H1 (cell line): ENCODE measurements around the gene LGALS9.

Experiments used
- EP300 ChIP-seq, 2 experiments: IDR thresholded peaks; 1 replicate in 1 of 2; 2 replicates in 1 of 2; pipeline ENCODE4 v1.6.1; 2011 to 2012; ENCODE audit warnings: low read depth in 2 of 2, low read length in 2 of 2, mild to moderate bottlenecking in 2 of 2, borderline replicate concordance in 1 of 2, inconsistent platforms in 1 of 2, moderate library complexity in 1 of 2
- HDAC6 ChIP-seq: IDR thresholded peaks from one replicate; pipeline ENCODE4 v1.7.1; 2012; ENCODE audit warnings: low read depth, mild to moderate bottlenecking, inconsistent platforms, low read length, moderate library complexity
- POLR2A ChIP-seq, 2 experiments: IDR thresholded peaks; 1 replicate in 1 of 2; 2 replicates in 1 of 2; pipeline ENCODE4 v1.6.1; 2011; ENCODE audit warnings: low read depth in 2 of 2, low read length in 2 of 2, mild to moderate bottlenecking in 2 of 2; ENCODE audit errors: control extremely low read depth in 1 of 2
- POLR2AphosphoS5 ChIP-seq: IDR thresholded peaks from 2 replicates; pipeline ENCODE4 v1.6.1; 2011; ENCODE audit warnings: low read depth, low read length
- RFX5 ChIP-seq: IDR thresholded peaks from 2 replicates; pipeline ENCODE4 v1.6.1; 2011; ENCODE audit warnings: low read depth, low read length, improper control_type of control experiment, borderline replicate concordance
- TF ChIP-seq, protein P1 (sequence below), 3 experiments: IDR thresholded peaks; 1 replicate in 2 of 3; 2 replicates in 1 of 3; pipeline versions ENCODE4 v1.5.1 to v1.6.1; 2011; ENCODE audit warnings: low read length in 3 of 3, mild to moderate bottlenecking in 3 of 3, inconsistent platforms in 2 of 3, low read depth in 1 of 3, moderate library complexity in 1 of 3; ENCODE audit not compliant: insufficient read depth in 1 of 3; ENCODE audit errors: control extremely low read depth in 1 of 3
- TF ChIP-seq, protein P2 (sequence below): IDR thresholded peaks from 2 replicates; pipeline ENCODE4 v1.6.1; 2012; ENCODE audit warnings: inconsistent platforms

DNA sequence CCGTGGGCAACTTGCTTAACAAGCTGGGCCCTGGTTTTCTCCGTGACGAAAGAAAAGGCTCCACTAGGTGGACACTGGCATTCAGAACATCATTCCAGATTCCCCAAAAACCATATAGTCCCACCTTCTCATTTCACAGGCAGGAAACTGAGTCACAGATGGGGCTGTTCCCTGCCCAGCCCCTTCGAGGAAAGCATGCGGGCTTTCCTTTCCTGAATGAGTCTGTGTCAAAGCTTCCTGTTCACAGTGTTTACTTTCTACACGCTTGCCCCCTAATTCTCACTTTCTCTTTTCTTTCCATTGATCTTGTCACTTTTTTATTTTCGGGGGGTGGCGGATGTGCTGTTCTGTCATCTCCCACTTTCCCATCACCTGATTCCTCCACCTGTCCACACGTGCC, 10.3 kb upstream of the LGALS9 start:
- TF ChIP-seq POLR2AphosphoS5 (no peak), POLR2A (IDR thresholded peaks at IDR 0.05; ENCODE audit: control extremely low read depth in 1 of 2, low read depth in 2 of 2, low read length in 2 of 2) (no peak), RFX5 (no peak), EP300 (IDR thresholded peaks at IDR 0.05; ENCODE audit: borderline replicate concordance in 1 of 2, low read depth in 2 of 2, low read length in 2 of 2) (no peak), HDAC6 (no peak)
- TF ChIP-seq, protein P1, sequence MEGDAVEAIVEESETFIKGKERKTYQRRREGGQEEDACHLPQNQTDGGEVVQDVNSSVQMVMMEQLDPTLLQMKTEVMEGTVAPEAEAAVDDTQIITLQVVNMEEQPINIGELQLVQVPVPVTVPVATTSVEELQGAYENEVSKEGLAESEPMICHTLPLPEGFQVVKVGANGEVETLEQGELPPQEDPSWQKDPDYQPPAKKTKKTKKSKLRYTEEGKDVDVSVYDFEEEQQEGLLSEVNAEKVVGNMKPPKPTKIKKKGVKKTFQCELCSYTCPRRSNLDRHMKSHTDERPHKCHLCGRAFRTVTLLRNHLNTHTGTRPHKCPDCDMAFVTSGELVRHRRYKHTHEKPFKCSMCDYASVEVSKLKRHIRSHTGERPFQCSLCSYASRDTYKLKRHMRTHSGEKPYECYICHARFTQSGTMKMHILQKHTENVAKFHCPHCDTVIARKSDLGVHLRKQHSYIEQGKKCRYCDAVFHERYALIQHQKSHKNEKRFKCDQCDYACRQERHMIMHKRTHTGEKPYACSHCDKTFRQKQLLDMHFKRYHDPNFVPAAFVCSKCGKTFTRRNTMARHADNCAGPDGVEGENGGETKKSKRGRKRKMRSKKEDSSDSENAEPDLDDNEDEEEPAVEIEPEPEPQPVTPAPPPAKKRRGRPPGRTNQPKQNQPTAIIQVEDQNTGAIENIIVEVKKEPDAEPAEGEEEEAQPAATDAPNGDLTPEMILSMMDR (IDR thresholded peaks at IDR 0.05; ENCODE audit: control extremely low read depth in 1 of 3, insufficient read depth in 1 of 3, low read depth in 1 of 3, low read length in 3 of 3) = no peak
- TF ChIP-seq, protein P2, sequence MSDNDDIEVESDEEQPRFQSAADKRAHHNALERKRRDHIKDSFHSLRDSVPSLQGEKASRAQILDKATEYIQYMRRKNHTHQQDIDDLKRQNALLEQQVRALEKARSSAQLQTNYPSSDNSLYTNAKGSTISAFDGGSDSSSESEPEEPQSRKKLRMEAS = no peak
